HG02759 (cell line): Measurements from ENCODE around the gene KMT2C.
"Not testable (repeated sequence)": the region's sequence is repeated elsewhere in the genome, so short reads cannot be mapped to it uniquely, and the experiment has no call there.

Experiments
- ATAC-seq: cut with Tn5 transposase; IDR thresholded peaks from one replicate; pipeline ENCODE4 v1.9.1; 2021; ENCODE audit warnings: mild to moderate bottlenecking, moderate library complexity; ENCODE audit not compliant: unreplicated experiment

KMT2C gene

DNA sequence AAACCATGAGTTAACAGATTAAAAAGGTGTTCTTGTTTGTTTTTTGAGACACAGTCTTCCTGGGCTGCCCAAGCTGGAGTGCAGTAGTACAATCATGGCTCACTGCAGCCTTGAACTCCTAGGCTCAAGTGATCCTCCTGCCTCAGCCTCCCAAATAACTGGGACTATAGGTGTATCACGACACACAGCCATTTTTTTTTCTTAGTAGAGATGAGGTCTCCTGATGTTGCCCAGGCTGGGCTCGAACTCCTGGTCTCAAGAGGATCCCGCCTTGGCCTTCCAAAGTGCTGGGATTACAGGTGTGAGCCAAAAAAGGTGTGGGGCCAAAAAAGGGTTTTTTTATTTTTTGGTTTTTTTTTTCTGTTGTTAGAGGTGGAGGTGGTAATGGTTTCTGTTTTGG, 29.3 kb downstream of the KMT2C start:
- ATAC-seq = no peak

DNA sequence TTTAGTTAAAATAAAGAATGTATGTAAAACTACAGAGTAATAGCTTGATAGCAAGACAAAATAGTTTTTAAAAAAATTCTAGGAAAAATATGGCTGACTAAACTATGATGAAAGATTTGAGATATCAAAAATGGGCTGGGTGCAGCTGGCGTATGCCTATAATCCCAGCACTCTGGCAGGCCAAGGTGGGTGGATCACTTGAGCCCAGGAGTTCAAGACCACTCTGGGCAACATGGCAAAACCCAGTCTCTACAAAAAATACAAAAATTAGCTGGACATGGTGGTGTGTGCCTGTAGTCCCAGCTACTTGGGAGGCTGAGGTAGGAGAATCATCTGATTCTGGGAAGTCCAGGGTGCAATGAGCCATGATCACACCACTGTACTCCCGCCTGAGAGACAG, 29.8 kb downstream of the KMT2C start:
- ATAC-seq = not testable (repeated sequence)

DNA sequence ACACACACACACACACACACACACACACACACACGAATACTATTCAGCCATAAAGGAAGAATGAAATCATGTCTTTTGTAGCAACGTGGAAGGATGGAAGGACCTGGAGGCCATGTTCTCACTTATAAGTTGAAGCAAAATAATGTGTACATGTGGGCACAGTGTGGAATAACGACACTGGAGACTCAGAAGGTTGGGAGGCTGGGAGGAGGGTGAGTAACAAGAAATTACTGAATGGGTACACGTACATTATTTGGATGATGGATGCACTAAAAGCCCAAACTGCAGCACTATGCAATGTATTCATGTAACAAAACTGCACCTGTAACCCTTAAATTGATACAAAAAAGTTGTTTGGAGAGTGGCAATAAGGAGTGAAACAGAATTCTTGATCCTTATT, 32.1 kb downstream of the KMT2C start:
- ATAC-seq = no peak

DNA sequence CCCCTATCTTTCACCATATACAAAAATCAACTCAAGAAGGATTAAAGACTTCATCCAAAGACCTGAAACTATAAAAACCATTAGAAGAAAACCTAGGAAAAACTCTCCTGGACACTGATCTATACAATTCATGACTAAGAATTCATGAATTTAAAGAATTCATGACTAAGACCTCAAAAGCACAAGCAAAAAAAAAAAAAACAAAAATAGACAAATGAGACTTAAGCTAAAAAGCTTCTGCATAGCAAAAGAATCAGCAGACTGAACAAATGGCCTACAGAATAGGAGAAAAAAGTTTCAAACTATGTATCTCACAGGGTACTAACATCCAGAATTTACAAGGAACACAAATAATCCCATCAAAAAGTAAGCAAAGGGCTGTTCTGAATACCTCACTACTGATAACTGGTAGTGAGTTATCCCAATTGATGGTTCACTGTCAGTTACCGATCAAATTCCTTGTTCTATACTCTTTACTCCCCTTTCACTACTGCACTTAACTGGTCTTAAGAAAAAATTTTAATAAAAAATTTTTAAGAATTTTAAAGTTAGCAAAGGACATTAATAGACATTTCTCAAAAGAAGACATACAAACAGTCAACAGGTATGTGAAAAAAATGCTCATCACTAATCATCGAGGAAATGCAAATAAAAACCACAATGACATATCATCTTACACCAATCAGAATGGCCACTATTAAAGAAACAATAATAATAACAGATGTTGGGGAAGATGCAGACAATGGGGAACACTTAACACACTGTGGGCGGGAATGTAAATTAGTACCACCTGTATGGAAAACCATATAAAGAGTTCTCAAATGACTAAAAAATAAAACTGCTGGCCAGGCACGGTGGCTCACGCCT, 33.2 kb downstream of the KMT2C start:
- no peak for ATAC-seq

DNA sequence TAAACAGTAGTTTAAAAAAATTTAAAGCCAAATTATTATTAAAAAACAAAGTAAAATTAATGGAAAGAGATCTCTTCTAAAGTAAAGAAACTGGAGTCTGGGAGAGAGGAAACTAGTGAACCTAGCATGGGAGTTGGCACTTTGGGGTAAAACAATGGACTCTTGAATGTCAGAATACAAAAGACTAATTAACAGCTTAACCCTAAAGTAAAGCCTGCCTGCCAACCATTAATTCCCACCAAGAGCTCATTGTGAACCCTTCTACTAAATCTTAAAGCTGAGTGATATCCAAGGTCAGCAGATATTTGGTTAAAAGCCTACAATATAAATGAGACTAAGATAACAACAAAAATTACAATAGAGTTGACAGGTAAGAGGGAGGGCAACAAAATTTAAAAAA, 36.5 kb downstream of the KMT2C start:
- ATAC-seq = no peak

DNA sequence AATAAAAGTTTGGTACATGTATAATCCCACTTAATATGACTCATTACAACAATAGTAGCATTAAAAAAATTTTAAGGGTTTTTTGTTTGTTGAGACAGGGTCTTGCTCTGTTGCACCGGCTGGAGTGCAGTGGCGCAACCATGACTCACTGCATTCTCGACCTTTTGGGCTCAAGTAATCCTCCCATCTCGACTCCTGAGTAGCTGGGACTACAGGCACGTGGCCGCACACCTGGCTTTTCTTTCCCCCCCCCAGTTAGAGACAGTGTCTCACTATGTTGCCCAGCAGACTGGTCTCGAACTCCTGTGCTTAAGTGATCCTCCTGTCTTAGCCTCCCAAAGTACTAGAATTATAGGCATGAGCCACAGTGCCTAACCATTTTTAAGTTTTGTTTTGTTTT, 40.7 kb downstream of the KMT2C start:
- no peak for ATAC-seq

DNA sequence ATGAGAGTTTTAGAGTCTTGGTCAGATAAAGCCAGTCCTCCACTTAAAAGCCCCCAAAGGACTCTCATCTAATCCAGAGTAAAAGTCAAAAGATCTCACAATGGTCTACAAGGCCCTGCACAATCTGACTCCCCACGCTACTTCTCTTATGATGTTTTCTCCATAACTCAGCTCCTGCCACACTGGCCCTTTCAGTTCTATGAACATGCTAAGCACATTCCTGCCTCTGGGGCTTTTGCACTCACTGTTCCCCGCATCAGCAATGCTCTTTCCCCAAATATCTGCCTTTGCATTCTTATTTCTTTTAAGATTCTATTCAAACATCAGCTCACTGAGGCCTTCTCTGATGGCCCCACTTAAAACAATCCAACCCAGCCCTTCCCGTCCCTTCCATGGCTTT, 41.6 kb downstream of the KMT2C start:
- not testable (repeated sequence) for ATAC-seq

DNA sequence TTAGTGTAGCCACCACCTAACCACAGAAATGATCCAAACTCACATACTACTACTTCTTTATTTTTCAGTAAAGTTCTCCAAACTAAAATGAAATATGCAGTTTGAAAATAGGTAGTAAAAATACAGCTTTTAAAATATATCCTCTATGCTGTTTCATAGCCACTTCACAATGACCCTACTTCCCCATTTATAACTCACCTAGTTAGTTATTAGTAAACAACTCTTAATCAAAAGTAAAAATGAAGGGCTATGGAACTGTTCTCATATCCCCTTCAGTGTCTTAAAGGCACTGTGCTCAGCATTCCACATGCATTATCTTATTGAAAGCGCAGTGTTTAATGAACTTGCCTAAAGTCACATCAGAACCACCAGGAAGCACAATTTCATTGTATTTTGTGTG, 43.5 kb downstream of the KMT2C start:
- peak; percentile 71 for ATAC-seq

DNA sequence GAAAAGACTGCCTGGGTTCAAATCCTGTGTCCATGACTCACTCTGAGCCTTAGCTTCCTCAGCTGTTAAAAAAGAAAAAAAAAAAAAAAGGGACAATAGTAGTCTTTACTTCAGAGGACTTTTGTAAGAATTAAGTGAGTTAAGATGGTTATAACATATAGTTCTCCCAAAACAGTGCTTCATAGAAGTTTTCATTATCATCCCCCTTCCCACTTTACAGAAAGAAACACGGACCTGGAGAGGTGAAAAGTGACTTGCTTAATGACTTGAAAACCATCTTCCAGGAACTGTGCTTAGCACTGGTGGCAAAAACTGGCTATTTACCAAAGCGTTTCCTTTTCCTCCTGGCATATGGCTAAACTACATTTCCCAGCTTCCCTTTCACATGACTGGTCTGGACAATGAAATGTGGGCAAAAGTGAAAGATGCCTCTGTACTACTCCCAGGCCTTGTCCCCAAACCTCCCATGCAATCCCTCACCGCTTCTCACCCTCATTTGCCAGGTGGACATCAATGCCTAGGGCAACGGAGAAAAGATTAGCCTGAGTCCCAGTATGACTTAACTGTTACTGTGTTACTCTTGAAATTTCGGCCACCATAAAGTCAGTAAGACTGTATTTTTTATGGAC, 49.6 kb downstream of the KMT2C start:
- ATAC-seq = not testable (repeated sequence)

DNA sequence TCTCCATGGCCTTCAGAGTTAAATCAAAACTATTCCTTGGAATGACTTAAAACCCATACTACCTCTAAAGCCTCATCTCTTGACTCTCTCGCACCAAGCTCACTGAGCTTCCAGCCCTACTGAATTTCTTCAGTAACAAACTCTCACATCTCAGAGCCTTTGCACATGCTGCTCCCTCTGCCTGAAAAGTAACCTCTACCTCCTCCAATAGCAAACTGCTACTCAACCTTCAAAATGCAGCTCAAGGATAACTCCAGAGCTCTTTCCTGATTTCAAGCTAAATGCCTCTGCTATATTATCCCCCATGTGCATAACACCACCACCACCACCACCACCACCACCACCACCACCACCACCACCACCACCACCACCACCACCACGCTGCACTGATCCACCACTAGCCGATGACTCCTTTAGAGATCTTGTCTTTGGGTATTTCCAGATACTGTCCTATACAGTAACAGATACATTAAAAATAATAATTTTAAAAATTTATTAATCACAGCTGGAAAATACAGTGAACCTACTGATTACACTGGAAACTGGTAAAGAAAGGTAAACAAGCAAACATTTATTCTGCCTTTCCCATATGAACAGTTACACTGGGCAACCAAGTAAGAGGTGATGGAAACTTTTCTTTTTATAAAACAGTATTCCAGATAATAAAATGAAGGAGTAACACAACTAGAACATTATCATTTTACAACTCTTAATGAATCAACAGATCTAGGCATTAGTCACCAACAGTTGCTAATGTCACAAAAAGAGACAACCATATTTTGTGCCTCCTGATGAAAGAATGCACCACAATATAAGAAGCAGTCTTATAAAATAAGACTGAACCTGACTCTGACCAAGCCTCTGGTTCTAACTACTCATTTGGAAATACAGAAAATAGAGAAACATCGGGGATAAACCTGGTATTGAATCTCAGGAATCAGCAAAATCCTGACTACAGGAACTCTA, 51.3 kb downstream of the KMT2C start:
- ATAC-seq = not testable (repeated sequence)

DNA sequence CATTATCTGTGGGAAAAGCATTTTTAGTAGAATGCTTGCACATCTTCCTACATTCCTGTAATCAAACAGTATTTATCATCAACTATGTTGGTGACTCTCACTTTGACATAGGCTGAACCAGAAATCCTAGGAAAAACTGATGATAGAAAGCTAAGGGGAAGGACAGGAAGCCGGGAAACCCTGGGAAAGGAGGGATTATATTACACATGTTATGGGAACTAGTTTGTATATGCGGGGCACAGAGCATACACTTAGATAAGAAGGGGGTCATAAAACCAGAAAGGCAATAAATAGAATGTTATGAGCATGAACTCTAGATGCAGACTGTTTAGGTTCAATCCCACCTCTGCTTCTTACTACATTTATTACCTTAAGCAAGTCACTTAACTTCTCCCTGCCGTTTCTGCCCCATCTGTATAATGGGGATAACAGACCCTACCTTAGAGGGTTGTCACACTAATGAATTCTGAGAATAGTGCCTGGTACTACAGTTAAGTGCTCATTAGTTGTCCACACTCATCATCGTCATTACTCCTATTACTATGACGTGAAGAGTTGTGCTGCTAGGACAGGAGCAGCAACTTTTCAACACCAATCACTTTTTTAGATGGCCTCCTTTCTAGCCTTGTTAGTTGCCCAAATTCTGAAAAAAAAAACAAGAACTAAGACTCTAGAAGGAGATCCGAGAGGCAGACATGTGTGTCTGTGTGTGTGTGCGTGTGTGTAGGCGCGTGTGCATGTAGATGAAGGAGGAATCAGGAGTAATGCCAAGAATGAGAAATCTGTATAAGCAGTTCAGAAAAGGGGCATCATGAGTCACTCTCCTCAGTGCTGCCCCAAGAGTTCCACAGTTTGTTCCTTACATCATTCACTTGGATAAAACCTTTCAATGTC, 52.2 kb downstream of the KMT2C start:
- no peak for ATAC-seq

DNA sequence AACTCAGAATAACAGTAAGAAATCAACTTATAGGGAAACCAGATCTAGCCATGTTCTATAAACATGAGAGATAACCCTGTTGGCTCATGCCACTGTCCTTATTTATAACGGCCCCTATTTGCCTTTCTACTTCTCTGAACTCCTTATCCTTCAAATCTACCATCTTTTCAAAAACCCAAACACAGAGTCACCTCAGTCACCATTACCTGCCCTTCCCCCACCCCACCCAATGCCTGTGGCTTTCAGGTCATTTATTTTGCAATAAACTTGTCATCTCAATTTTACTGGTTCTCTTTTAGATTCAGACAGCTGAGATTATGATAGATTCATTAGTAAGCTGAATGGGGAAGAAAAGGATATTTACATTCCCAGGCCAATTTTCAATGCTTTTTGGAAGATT, 53.6 kb downstream of the KMT2C start:
- ATAC-seq = no peak

DNA sequence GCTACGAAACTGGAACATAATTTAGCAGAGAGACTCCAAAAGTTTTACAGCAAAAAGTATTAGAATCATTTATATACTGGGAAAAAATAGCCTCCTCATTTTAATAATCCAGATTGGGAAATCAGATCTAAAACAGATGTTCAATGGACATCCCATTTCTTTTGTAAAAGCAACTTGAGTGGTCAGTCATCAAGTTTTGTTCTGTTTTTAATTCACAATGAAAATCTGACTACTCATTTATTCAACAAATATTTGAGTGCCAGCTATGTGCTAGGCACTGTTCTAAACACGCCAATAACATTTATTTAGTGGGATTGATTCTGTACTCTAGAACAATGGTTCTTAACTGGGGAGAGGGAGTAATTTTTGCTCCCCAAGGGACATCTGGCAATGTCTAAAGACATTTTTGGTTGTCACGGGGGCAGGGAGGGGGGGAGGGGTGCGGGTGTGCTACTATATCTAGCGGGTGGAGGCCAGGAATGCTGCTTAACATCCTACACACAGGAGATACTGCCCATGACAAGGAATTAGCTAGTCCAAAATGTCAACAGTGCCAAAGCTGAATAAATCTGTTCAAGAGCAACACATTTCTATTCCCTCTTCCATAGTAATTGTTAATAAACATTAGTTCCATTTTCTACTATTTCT, 54.7 kb downstream of the KMT2C start:
- not testable (repeated sequence) for ATAC-seq

DNA sequence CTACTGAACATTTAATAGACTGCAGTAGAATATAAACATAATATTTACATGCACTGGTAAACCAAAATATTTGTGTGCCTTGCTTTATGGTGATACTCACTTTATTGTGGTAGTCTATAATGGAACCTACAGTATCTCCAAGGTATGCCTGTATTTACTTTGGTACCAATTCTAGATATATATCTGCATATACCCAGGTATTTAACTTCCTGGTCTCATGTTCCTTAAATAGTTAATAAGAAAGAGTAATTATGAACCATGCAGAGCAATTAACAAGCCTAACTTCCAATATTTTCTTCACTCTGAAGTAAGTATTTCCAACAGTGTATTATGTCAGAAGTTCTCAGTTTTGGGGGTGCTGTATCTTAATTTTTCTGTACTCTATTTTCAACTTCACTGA, 57.3 kb downstream of the KMT2C start:
- ATAC-seq = not testable (repeated sequence)

DNA sequence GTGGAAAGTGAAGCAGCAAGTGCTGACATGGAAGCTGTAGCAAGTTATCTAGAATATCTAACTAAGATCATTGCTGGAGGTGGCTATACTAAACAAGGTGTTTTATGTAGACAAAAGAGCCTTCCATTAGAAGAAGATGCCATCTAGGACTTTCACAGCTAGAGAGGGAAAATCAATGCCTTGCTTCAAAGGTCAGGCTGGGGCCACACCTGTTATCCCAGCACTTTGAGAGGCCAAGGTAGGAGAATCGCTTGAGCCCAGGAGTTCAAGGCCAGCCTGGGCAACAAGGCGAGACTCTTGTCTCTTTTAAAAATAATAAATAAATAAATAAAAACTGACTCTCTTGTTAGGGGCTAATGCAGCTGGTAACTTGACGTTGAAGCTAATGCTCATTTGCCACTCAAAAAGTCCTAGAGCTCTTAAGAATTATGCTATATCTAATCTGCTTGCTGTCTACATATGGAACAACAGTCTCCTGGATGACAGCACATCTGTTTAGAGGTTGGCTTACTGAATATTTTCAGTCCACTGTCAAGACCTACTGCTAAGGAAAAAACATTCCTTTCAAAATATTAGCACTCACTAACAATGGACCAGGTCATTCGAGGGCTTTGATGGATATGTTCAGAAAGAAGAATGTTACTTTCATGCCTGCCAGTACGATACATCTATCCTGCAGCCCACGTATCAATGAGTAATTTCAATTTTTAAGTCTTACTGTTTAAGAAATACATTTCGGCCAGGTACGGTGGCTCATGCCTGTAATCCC, 58.9 kb downstream of the KMT2C start:
- not testable (repeated sequence) for ATAC-seq

DNA sequence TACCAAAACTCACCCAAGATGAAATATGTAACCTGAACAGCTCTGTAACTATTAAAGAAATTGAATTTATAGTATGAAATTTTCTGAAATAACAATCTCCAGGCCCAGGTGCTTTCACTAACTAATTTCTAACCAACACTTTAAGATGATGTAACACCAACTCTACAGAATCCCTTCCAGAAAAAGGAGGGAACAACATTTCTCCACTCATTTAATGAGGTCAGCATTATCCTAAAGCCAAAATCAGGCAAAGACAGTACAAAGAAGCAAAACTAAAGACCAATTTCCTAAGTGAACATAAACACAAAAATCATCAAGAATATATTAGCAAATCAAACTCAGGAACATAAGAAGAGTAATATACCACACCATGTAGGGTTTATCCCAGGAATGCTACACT, 65.5 kb downstream of the KMT2C start:
- no peak for ATAC-seq

DNA sequence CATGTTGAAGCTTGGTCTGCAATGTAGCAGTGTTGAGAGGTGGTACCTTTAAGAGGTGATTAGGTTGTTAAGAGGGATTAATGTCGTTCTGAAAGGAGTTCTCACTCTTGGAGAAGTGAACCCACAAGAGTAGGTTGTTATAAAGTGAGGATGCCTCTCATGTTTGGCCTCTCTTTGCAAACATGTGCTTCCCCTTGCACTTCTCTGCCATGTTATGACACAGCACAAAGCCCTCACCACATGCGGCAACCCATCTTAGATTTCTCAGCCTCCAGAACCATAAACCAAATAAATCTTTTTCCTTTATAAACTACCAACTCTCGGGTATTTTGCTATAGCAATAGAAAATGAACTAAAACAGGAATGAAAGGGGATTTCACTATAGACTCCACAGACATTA, 66.3 kb downstream of the KMT2C start:
- no peak for ATAC-seq

DNA sequence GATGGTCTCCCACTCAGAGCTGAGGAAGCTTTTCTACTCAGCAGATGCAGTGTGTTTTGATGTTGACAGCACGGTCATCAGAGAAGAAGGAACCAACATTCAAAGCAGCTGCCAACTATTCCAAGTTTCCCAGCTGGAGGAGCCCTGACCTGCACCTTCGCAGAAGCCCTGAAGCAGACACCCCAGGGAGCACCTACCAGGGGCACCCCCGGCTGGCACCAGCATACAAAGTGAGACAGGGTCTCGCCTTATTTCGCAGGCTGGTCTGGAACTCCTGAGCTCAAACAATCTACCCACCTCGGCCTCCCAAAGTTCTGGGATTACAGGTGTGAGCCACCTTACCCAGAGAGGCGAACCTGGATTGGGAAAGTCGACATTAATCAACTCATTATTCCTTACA, 68.6 kb downstream of the KMT2C start:
- no peak for ATAC-seq

DNA sequence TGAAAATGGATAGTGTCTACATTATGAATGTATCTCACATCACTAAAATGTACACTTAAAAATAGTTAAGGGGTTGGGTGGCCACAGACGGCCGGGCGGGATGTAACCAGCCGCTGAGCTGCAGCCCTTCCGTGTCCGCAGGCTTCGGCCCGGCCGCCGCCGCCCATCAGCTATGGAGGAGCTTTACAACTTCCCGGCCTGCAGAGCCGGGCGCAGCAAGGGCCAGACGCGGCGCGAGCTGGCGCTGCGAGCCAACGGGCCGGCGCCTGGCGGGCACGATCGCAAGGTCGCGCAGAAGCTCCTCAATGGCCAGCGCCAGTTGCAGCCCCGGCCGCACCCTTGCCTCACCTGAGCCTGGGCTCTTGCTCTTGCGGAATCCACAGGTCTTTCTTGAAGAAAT, 69.1 kb downstream of the KMT2C start:
- no peak for ATAC-seq
